IMR-90 (cell line): Measurements from ENCODE around the gene BLOC1S5. TPM values are rescaled to one million over a fixed set of nuclear protein-coding genes. Genes with fewer than 3 reads are reported as not detected.

ENCODE experiments used
- ATAC-seq: fragments of 200-7000 bp; cut with Tn5 transposase; 2 replicates; pipeline ENCODE4 v1.9.1; 2020; ENCODE audit warnings: low read depth, mild to moderate bottlenecking, moderate library complexity
- BruUV-seq: library from RNA; stranded (reverse); fragments of 400-500 nt; replicated peaks from 2 replicates; lab custom pipeline; 2021; lab: Mats Ljungman, UMichigan
- CTCF ChIA-PET: fragments of 300-600 bp; formaldehyde crosslinking; extraction: SDS; loops from one replicate; lab custom pipeline; 2021; ENCODE audit warnings: antibody characterized with exemption; lab: Yijun Ruan, JAX
- POLR2A ChIA-PET: fragments of 300-600 bp; sonication (Branson Sonifier 250); formaldehyde crosslinking; loops from one replicate; lab custom pipeline; 2022; ENCODE audit warnings: antibody characterized with exemption; ENCODE audit not compliant: unreplicated experiment; lab: Charles Lee
- DNase-seq: peaks from one replicate; pipeline ENCODE4 v3.0.0; 2013
- H2AFZ ChIP-seq: replicated peaks from 2 replicates; pipeline ENCODE3; 2013; ENCODE audit warnings: low read length, mild to moderate bottlenecking; ENCODE audit not compliant: poor library complexity
- H2AK5ac ChIP-seq: 2 replicates; pipeline ENCODE4 v1.6.1; 2013; ENCODE audit warnings: low read depth, low read length, inconsistent platforms
- H2AK9ac ChIP-seq: replicated peaks from 2 replicates; pipeline ENCODE3; 2013; ENCODE audit warnings: mild to moderate bottlenecking, low read depth, low read length, moderate library complexity; ENCODE audit not compliant: poor library complexity
- H2BK120ac ChIP-seq: 2 replicates; pipeline ENCODE4 v1.6.1; 2013; ENCODE audit warnings: low read depth, low read length, inconsistent platforms
- H2BK15ac ChIP-seq: 3 replicates; pipeline ENCODE4 v1.6.1; 2013; ENCODE audit warnings: low read depth, low read length, inconsistent platforms
- H2BK20ac ChIP-seq: 2 replicates; pipeline ENCODE4 v1.6.1; 2013; ENCODE audit warnings: low read depth, mild to moderate bottlenecking, inconsistent platforms, low read length, moderate library complexity
- H2BK5ac ChIP-seq: 2 replicates; pipeline ENCODE4 v1.6.1; 2013; ENCODE audit warnings: mild to moderate bottlenecking, low read depth, low read length, inconsistent platforms; ENCODE audit not compliant: poor library complexity, severe bottlenecking
- H3K14ac ChIP-seq: replicated peaks from 2 replicates; pipeline ENCODE4 v1.6.1; 2013; ENCODE audit warnings: low read depth, low read length, inconsistent platforms
- H3K18ac ChIP-seq: 2 replicates; pipeline ENCODE4 v1.6.1; 2013; ENCODE audit warnings: low read depth, low read length, control low read depth
- H3K23ac ChIP-seq: 2 replicates; pipeline ENCODE4 v1.6.1; 2013; ENCODE audit warnings: low read depth, low read length, inconsistent platforms
- H3K27ac ChIP-seq: 2 replicates; pipeline ENCODE4 v1.5.1; 2013; ENCODE audit warnings: mild to moderate bottlenecking, control low read depth, low read length; ENCODE audit not compliant: insufficient read depth
- H3K27me3 ChIP-seq: 2 replicates; pipeline ENCODE4 v1.6.1; 2013; ENCODE audit warnings: low read length; ENCODE audit not compliant: control insufficient read depth, insufficient read depth
- H3K36me3 ChIP-seq: 2 replicates; pipeline ENCODE4 v1.6.1; 2013; ENCODE audit warnings: low read length, mixed read lengths; ENCODE audit not compliant: control insufficient read depth, insufficient read depth
- H3K4ac ChIP-seq: 2 replicates; pipeline ENCODE4 v1.6.1; 2013; ENCODE audit warnings: low read depth, low read length, inconsistent platforms
- H3K4me1 ChIP-seq: 2 replicates; pipeline ENCODE4 v1.6.1; 2013; ENCODE audit warnings: low read length, mixed read lengths; ENCODE audit not compliant: control insufficient read depth, insufficient read depth
- H3K4me2 ChIP-seq: 2 replicates; pipeline ENCODE4 v1.6.1; 2013; ENCODE audit warnings: low read depth, mild to moderate bottlenecking, control low read depth, low read length, moderate library complexity
- H3K4me3 ChIP-seq: 2 replicates; pipeline ENCODE4 v1.5.1; 2013; ENCODE audit warnings: low read depth, mild to moderate bottlenecking, control low read depth, low read length, moderate library complexity; ENCODE audit not compliant: insufficient read depth
- H3K56ac ChIP-seq: 2 replicates; pipeline ENCODE4 v1.6.1; 2013; ENCODE audit warnings: low read length, inconsistent platforms; ENCODE audit not compliant: insufficient read depth; ENCODE audit errors: extremely low read depth
- H3K79me1 ChIP-seq, 2 experiments: 2 replicates each; pipeline ENCODE4 v1.6.1; 2013; ENCODE audit warnings: low read length in 2 of 2, inconsistent platforms in 1 of 2, low read depth in 1 of 2
- H3K9ac ChIP-seq: 2 replicates; pipeline ENCODE4 v1.6.1; 2013; ENCODE audit warnings: low read depth, low read length, control low read depth
- H3K9me1 ChIP-seq: 2 replicates; pipeline ENCODE4 v1.6.1; 2013; ENCODE audit warnings: low read length, inconsistent platforms; ENCODE audit not compliant: insufficient read depth
- H3K9me3 ChIP-seq: 2 replicates; pipeline ENCODE4 v1.6.1; 2013; ENCODE audit warnings: low read length; ENCODE audit not compliant: control insufficient read depth, insufficient read depth
- H4K20me1 ChIP-seq: 2 replicates; pipeline ENCODE4 v1.6.1; 2013; ENCODE audit warnings: low read length, inconsistent platforms; ENCODE audit not compliant: insufficient read depth
- H4K5ac ChIP-seq: 2 replicates; pipeline ENCODE4 v1.6.1; 2013; ENCODE audit warnings: mild to moderate bottlenecking, low read depth, low read length, control low read depth
- H4K8ac ChIP-seq, 2 experiments: 2 replicates each; pipeline ENCODE4 v1.6.1; 2013; ENCODE audit warnings: low read depth in 2 of 2, low read length in 2 of 2, control low read depth in 1 of 2, inconsistent platforms in 1 of 2
- H4K91ac ChIP-seq: 2 replicates; pipeline ENCODE4 v1.6.1; 2013; ENCODE audit warnings: low read depth, low read length, inconsistent platforms; ENCODE audit not compliant: insufficient read depth
- BHLHE40 ChIP-seq: fragments of 150-350 bp; IDR thresholded peaks from 2 replicates; pipeline ENCODE4 v1.6.1; 2016; ENCODE audit warnings: mild to moderate bottlenecking, low read depth, low read length
- CEBPB ChIP-seq: IDR thresholded peaks from 2 replicates; pipeline ENCODE4 v1.6.1; 2012; ENCODE audit warnings: low read depth, low read length, improper control_type of control experiment
- CHD1 ChIP-seq: IDR thresholded peaks from 2 replicates; pipeline ENCODE4 v1.6.1; 2012; ENCODE audit warnings: low read depth, low read length, improper control_type of control experiment
- CTCF ChIP-seq: conservative IDR thresholded peaks from 2 replicates; pipeline ENCODE4 v1.5.1; 2012; ENCODE audit warnings: mild to moderate bottlenecking, low read depth, low read length, improper control_type of control experiment
- ELK1 ChIP-seq: fragments of 150-350 bp; IDR thresholded peaks from 2 replicates; pipeline ENCODE4 v1.6.1; 2016; ENCODE audit warnings: low read depth, mild to moderate bottlenecking, low read length, moderate library complexity, borderline replicate concordance
- FOS ChIP-seq: fragments of 150-350 bp; IDR thresholded peaks from 2 replicates; pipeline ENCODE4 v1.6.1; 2016; ENCODE audit warnings: low read depth, low read length
- MAFK ChIP-seq: IDR thresholded peaks from 2 replicates; pipeline ENCODE4 v1.6.1; 2012; ENCODE audit warnings: low read depth, low read length, improper control_type of control experiment
- MAZ ChIP-seq: IDR thresholded peaks from 2 replicates; pipeline ENCODE4 v1.6.1; 2012; ENCODE audit warnings: low read depth, mild to moderate bottlenecking, low read length, improper control_type of control experiment, moderate library complexity, borderline replicate concordance
- MXI1 ChIP-seq: IDR thresholded peaks from 2 replicates; pipeline ENCODE4 v1.6.1; 2012; ENCODE audit warnings: low read depth, mild to moderate bottlenecking, low read length, moderate library complexity, borderline replicate concordance
- NFE2L2 ChIP-seq: fragments of 150-350 bp; IDR thresholded peaks from 2 replicates; pipeline ENCODE4 v1.6.1; 2016; ENCODE audit warnings: low read depth, mild to moderate bottlenecking, low read length
- POLR2A ChIP-seq: IDR thresholded peaks from 2 replicates; pipeline ENCODE4 v1.6.1; 2012; ENCODE audit warnings: mild to moderate bottlenecking, low read depth, low read length
- RAD21 ChIP-seq: IDR thresholded peaks from 2 replicates; pipeline ENCODE4 v1.6.1; 2012; ENCODE audit warnings: low read length, improper control_type of control experiment
- RCOR1 ChIP-seq: IDR thresholded peaks from 2 replicates; pipeline ENCODE4 v1.6.1; 2012; ENCODE audit warnings: mild to moderate bottlenecking, low read length, improper control_type of control experiment; ENCODE audit not compliant: insufficient replicate concordance
- RFX5 ChIP-seq: IDR thresholded peaks from 2 replicates; pipeline ENCODE4 v1.8.0; 2012; ENCODE audit warnings: low read depth, mild to moderate bottlenecking, low read length, moderate library complexity
- SMC3 ChIP-seq: fragments of 150-350 bp; IDR thresholded peaks from 2 replicates; pipeline ENCODE4 v1.6.1; 2016; ENCODE audit warnings: low read depth, mild to moderate bottlenecking, antibody characterized with exemption, low read length, moderate library complexity
- USF2 ChIP-seq: fragments of 150-350 bp; IDR thresholded peaks from 2 replicates; pipeline ENCODE4 v1.6.1; 2017; ENCODE audit warnings: mild to moderate bottlenecking, antibody characterized with exemption, low read length, low read depth
- dilution Hi-C: fragments of 300-500 bp; cut with HindIII; formaldehyde crosslinking; loops from one replicate; pipeline ENCODE4 v1.14.3; 2018; ENCODE audit warnings: low sequenced_read_pairs; ENCODE audit not compliant: unreplicated experiment
- in situ Hi-C: fragments of 300-500 bp; cut with MboI; formaldehyde crosslinking; loops from 3 replicates; pipeline ENCODE4 v1.14.3; 2019; ENCODE audit warnings: low sequenced_read_pairs, inconsistent platforms, mixed read lengths
- intact Hi-C: fragments of 100-400 bp; cut with micrococcal nuclease; formaldehyde crosslinking; loops from 2 replicates; pipeline ENCODE4 v1.10.0; 2022
- polyA plus RNA-seq, 3 experiments: library from polyadenylated mRNA; depleted of rRNA; stranded (reverse); fragments of >200 nt; gene quantifications; 2 replicates each; pipeline ENCODE4 v1.2.3, GENCODE V29; 2012; ENCODE audit warnings: low replicate concordance in 1 of 3
- total RNA-seq: library from RNA; depleted of rRNA; stranded (reverse); fragments of >200 nt; gene quantifications from 2 replicates; pipeline ENCODE4 v1.2.3, GENCODE V29; 2012

Gene BLOC1S5
- total and polyA plus RNA-seq, 2 of the 4 experiments (the other 2 are of a cell fraction): 4.8 to 17.2 TPM

- Histone ChIP-seq H3K18ac (no peak overlapping the region), H3K27me3 (no peaks in the 10 kb centered on the region), H2BK15ac (no peak overlapping the region), H3K36me3 (no peaks in the 10 kb centered on the region), H2AK9ac (no peak overlapping the region), H4K91ac (no peak overlapping the region), H3K23ac (no peak overlapping the region), H3K14ac (no peak overlapping the region), H3K9me1 (peaks cover 8% of the 10 kb centered on the region), H2BK120ac (no peak overlapping the region), H4K20me1 (no peaks in the 10 kb centered on the region), H3K9ac (no peak overlapping the region), H2AFZ (no peak overlapping the region), H4K5ac (no peak overlapping the region), H3K4ac (no peak overlapping the region), H3K4me3 (no peak overlapping the region), H3K4me2 (no peak overlapping the region), H2BK20ac (no peak overlapping the region), H3K79me1 (no peaks in the 10 kb centered on the region), H3K4me1 (peaks cover 2% of the 10 kb centered on the region; the same call in 1 of the 2 replicates), H3K56ac (no peak overlapping the region), H4K8ac (no peak overlapping the region), H2BK5ac (no peak overlapping the region), H3K27ac (no peak overlapping the region), H3K9me3 (no peaks in the 10 kb centered on the region), H2AK5ac (no peak overlapping the region)
- ChIA-PET POLR2A (no interaction called here), CTCF (no interaction called here)
- dilution Hi-C loops (no loop called here), in situ Hi-C loops (no loop called here), intact Hi-C loops (loop anchor here (5.0 kb wide), 1 partner anchor 68 kb away; the partner anchor contains the start of gene TXNDC5)
- DNase-seq (no peak), ATAC-seq (no peak)
- no peak for TF ChIP-seq RFX5
- no peak for TF ChIP-seq ELK1
- TF ChIP-seq CTCF: no peak
- no peak for TF ChIP-seq MAZ
- TF ChIP-seq MXI1: no peak
- TF ChIP-seq BHLHE40: no peak
- no peak for TF ChIP-seq SMC3
- no peak for TF ChIP-seq RCOR1
- no peak for TF ChIP-seq MAFK
- no peak for TF ChIP-seq CEBPB
- TF ChIP-seq FOS: no peak
- TF ChIP-seq USF2: no peak
- TF ChIP-seq RAD21: no peak
- TF ChIP-seq POLR2A: no peak
- TF ChIP-seq NFE2L2: no peak
- no peak for TF ChIP-seq CHD1
- no TSS peak for BruUV-seq
Observed at GRCh38 chr6:7979831-7980230, 84.4 kb downstream of the BLOC1S5 start.
